H9 (cell line): ENCODE results near the gene RNF31. TPM values are rescaled to one million over a fixed set of nuclear protein-coding genes. Genes with fewer than 3 reads are reported as not detected.

Experiments
- DNase-seq: peaks from one replicate; pipeline ENCODE4 v3.0.0-alpha.2; 2017
- H2AFZ ChIP-seq: one replicate; pipeline ENCODE4 v1.6.1; 2013; ENCODE audit warnings: mild to moderate bottlenecking, low read length, control low read depth, moderate library complexity
- H2AK5ac ChIP-seq: 2 replicates; pipeline ENCODE4 v1.6.1; 2013; ENCODE audit warnings: low read length, control low read depth, mixed read lengths; ENCODE audit not compliant: insufficient read length
- H2BK120ac ChIP-seq: one replicate; pipeline ENCODE4 v1.6.1; 2013; ENCODE audit warnings: low read depth, mild to moderate bottlenecking, low read length, control low read depth, inconsistent platforms; ENCODE audit not compliant: poor library complexity, severe bottlenecking
- H2BK12ac ChIP-seq: 2 replicates; pipeline ENCODE4 v1.6.1; 2013; ENCODE audit warnings: low read length, control low read depth, mixed read lengths, low read depth; ENCODE audit not compliant: insufficient read length
- H2BK15ac ChIP-seq: 2 replicates; pipeline ENCODE4 v1.6.1; 2013; ENCODE audit warnings: low read depth, low read length, control low read depth
- H2BK20ac ChIP-seq: one replicate; pipeline ENCODE4 v1.6.1; 2013; ENCODE audit warnings: low read depth, mild to moderate bottlenecking, low read length, control low read depth, inconsistent platforms; ENCODE audit not compliant: poor library complexity, severe bottlenecking
- H2BK5ac ChIP-seq: 2 replicates; pipeline ENCODE4 v1.6.1; 2013; ENCODE audit warnings: low read length, control low read depth, mixed read lengths; ENCODE audit not compliant: insufficient read length
- H3K14ac ChIP-seq: 2 replicates; pipeline ENCODE4 v1.6.1; 2013; ENCODE audit warnings: low read length, control low read depth; ENCODE audit not compliant: insufficient read depth
- H3K18ac ChIP-seq: 2 replicates; pipeline ENCODE4 v1.6.1; 2013; ENCODE audit warnings: low read depth, mild to moderate bottlenecking, mixed read lengths, low read length, control low read depth; ENCODE audit not compliant: insufficient read length
- H3K23ac ChIP-seq: 2 replicates; pipeline ENCODE4 v1.6.1; 2013; ENCODE audit warnings: low read length, control low read depth, mixed read lengths, low read depth; ENCODE audit not compliant: insufficient read length
- H3K23me2 ChIP-seq: 2 replicates; pipeline ENCODE4 v1.6.1; 2013; ENCODE audit warnings: low read depth, mild to moderate bottlenecking, mixed read lengths, low read length, control low read depth; ENCODE audit not compliant: insufficient read length, poor library complexity, severe bottlenecking
- H3K27ac ChIP-seq: 2 replicates; pipeline ENCODE4 v1.5.1; 2013; ENCODE audit warnings: low read length, control low read depth, mixed read lengths, low read depth; ENCODE audit not compliant: insufficient read length
- H3K27me3 ChIP-seq: 2 replicates; pipeline ENCODE4 v1.6.1; 2013; ENCODE audit warnings: low read length, control low read depth, inconsistent platforms; ENCODE audit not compliant: insufficient read depth
- H3K4ac ChIP-seq: 2 replicates; pipeline ENCODE4 v1.6.1; 2013; ENCODE audit warnings: low read depth, mild to moderate bottlenecking, control low read depth, inconsistent platforms, low read length, moderate library complexity
- H3K4me1 ChIP-seq: 2 replicates; pipeline ENCODE4 v1.6.1; 2013; ENCODE audit warnings: low read length, control low read depth, inconsistent platforms; ENCODE audit not compliant: insufficient read depth
- H3K4me2 ChIP-seq: 2 replicates; pipeline ENCODE4 v1.6.1; 2013; ENCODE audit warnings: low read length, control low read depth, mixed read lengths; ENCODE audit not compliant: insufficient read length, insufficient read depth
- H3K56ac ChIP-seq: 2 replicates; pipeline ENCODE4 v1.6.1; 2013; ENCODE audit warnings: low read depth, mild to moderate bottlenecking, mixed read lengths, low read length, control low read depth; ENCODE audit not compliant: insufficient read length
- H3K79me1 ChIP-seq: 2 replicates; pipeline ENCODE4 v1.6.1; 2013; ENCODE audit warnings: low read depth, mild to moderate bottlenecking, moderate library complexity, low read length, control low read depth, inconsistent platforms; ENCODE audit not compliant: insufficient read depth, poor library complexity, severe bottlenecking
- H3K79me2 ChIP-seq: 2 replicates; pipeline ENCODE4 v1.6.1; 2013; ENCODE audit warnings: low read length, control low read depth, inconsistent platforms; ENCODE audit not compliant: insufficient read depth
- H3K9ac ChIP-seq: 2 replicates; pipeline ENCODE4 v1.6.1; 2013; ENCODE audit warnings: low read length, control low read depth, mixed read lengths; ENCODE audit not compliant: insufficient read length; ENCODE audit errors: extremely low read depth
- H3K9me3 ChIP-seq: one replicate; pipeline ENCODE4 v1.6.1; 2013; ENCODE audit warnings: low read depth, low read length, inconsistent platforms; ENCODE audit not compliant: control insufficient read depth
- H3T11ph ChIP-seq: one replicate; pipeline ENCODE4 v1.6.1; 2013; ENCODE audit warnings: mild to moderate bottlenecking, low read length, control low read depth, inconsistent platforms
- H4K20me1 ChIP-seq: one replicate; pipeline ENCODE4 v1.6.1; 2013; ENCODE audit not compliant: control insufficient read depth, insufficient read length, insufficient read depth
- H4K5ac ChIP-seq: 2 replicates; pipeline ENCODE4 v1.6.1; 2013; ENCODE audit warnings: low read depth, mild to moderate bottlenecking, mixed read lengths, low read length, control low read depth; ENCODE audit not compliant: insufficient read length
- H4K8ac ChIP-seq: replicated peaks from 2 replicates; pipeline ENCODE4 v1.6.1; 2013; ENCODE audit warnings: low read length, control low read depth, mixed read lengths, low read depth; ENCODE audit not compliant: insufficient read length
- H4K91ac ChIP-seq: 2 replicates; pipeline ENCODE4 v1.6.1; 2013; ENCODE audit warnings: low read depth, mild to moderate bottlenecking, moderate library complexity, mixed read lengths, low read length, control low read depth; ENCODE audit not compliant: insufficient read length
- H3K27ac Mint-ChIP-seq, 3 experiments: 2 replicates in 2 of 3; 3 replicates in 1 of 3; pipeline ENCODE4 v1.8.0; 2020 to 2021; ENCODE audit warnings: mixed read lengths in 3 of 3, mild to moderate bottlenecking in 1 of 3, moderate library complexity in 1 of 3
- H3K27me3 Mint-ChIP-seq: 2 replicates; pipeline ENCODE4 v1.8.0; 2021; ENCODE audit warnings: low read depth, mild to moderate bottlenecking, moderate library complexity, mixed read lengths
- H3K36me3 Mint-ChIP-seq, 3 experiments: 2 replicates in 2 of 3; 3 replicates in 1 of 3; pipeline ENCODE4 v1.8.0; 2020 to 2021; ENCODE audit warnings: low read depth in 3 of 3, mixed read lengths in 3 of 3; ENCODE audit not compliant: insufficient read depth in 1 of 3
- H3K4me1 Mint-ChIP-seq, 2 experiments: 2 replicates each; pipeline ENCODE4 v1.8.0; 2020; ENCODE audit warnings: mixed read lengths in 2 of 2
- H3K4me3 Mint-ChIP-seq, 2 experiments: 2 replicates in 1 of 2; 3 replicates in 1 of 2; pipeline ENCODE4 v1.8.0; 2020 to 2021; ENCODE audit warnings: mild to moderate bottlenecking in 2 of 2, mixed read lengths in 2 of 2, moderate library complexity in 1 of 2
- H3K9me3 Mint-ChIP-seq, 2 experiments: 2 replicates in 1 of 2; 3 replicates in 1 of 2; pipeline ENCODE4 v1.8.0; 2020; ENCODE audit warnings: mild to moderate bottlenecking in 2 of 2, mixed read lengths in 2 of 2, moderate library complexity in 1 of 2
- WGBS: extraction: QIAGEN DNeasy Blood & Tissue Kit; methylation state at CpG from one replicate; pipeline ENCODE4 v1.1.7; 2013; ENCODE audit warnings: missing lambda C conversion rate, low lambda C conversion rate, mixed read lengths; ENCODE audit not compliant: insufficient read length; ENCODE audit errors: extremely low coverage; 5-methylcytosine and 5-hydroxymethylcytosine counted together
- total RNA-seq: library from RNA; stranded (reverse); gene quantifications from 2 replicates; pipeline ENCODE4 v1.2.1, GENCODE V29; 2021
- TF ChIP-seq, protein P1 (sequence below): fragments of 200-600 bp; sonication (generic); conservative IDR thresholded peaks from 3 replicates; pipeline ENCODE4 v1.8.0; 2021; ENCODE audit warnings: antibody characterized with exemption, mild to moderate bottlenecking

The RNF31 gene
- total RNA-seq, 1 experiment from 2014 or later, result 87.3 TPM

DNA sequence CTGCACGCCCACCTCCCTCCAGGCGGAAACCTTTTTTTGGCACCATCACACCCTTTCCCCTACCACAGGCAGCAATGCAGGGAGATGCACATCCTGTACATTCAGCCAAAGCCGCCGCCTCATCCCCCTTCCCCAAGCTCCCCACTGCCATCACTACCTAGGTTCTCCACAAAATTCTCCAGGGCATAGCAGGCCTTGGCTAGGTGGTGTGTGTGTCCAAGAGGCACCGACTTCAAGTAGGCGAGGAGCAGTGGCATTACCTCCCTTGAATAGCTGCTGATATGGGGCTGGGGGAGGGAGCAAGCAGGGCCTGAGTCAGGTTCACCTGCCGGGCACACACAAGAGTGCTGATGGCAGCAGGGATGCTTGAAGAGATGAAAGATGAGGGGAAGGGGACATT is 37.7 kb downstream of the RNF31 start:
- Histone ChIP-seq H3K4me2 (no peak overlapping the region), H2AFZ (no peak overlapping the region), H3K56ac (no peak overlapping the region), H3K27ac (no peak overlapping the region), H3K23ac (no peak overlapping the region), H3K14ac (no peak overlapping the region), H3K9me3 (no peaks in the 10 kb centered on the region), H3K4me1 (no peaks in the 10 kb centered on the region; the same call in 1 of the 2 replicates), H3K4ac (no peak overlapping the region), H3K79me1 (peaks cover 4% of the 10 kb centered on the region), H2AK5ac (no peak overlapping the region), H3T11ph (no peak overlapping the region), H3K79me2 (no peaks in the 10 kb centered on the region), H4K5ac (no peak overlapping the region), H4K8ac (no peak overlapping the region), H2BK12ac (no peak overlapping the region), H4K20me1 (no peaks in the 10 kb centered on the region), H2BK5ac (no peak overlapping the region), H3K23me2 (no peaks in the 10 kb centered on the region), H4K91ac (no peak overlapping the region), H2BK120ac (no peak overlapping the region), H2BK20ac (no peak overlapping the region), H3K9ac (no peak overlapping the region), H3K27me3 (no peaks in the 10 kb centered on the region), H3K18ac (no peak overlapping the region), H2BK15ac (no peak overlapping the region)
- WGBS, result no CpG with 5 or more reads among the region's 7 CpGs
- no peaks in the 10 kb centered on the region for H3K9me3 Mint-ChIP-seq
- H3K4me3 Mint-ChIP-seq, result no peak overlapping the region
- TF ChIP-seq, protein P1, sequence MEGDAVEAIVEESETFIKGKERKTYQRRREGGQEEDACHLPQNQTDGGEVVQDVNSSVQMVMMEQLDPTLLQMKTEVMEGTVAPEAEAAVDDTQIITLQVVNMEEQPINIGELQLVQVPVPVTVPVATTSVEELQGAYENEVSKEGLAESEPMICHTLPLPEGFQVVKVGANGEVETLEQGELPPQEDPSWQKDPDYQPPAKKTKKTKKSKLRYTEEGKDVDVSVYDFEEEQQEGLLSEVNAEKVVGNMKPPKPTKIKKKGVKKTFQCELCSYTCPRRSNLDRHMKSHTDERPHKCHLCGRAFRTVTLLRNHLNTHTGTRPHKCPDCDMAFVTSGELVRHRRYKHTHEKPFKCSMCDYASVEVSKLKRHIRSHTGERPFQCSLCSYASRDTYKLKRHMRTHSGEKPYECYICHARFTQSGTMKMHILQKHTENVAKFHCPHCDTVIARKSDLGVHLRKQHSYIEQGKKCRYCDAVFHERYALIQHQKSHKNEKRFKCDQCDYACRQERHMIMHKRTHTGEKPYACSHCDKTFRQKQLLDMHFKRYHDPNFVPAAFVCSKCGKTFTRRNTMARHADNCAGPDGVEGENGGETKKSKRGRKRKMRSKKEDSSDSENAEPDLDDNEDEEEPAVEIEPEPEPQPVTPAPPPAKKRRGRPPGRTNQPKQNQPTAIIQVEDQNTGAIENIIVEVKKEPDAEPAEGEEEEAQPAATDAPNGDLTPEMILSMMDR, result no peak
- peak overlapping the region in 1 of 3 experiments; percentile 31; a peak in 1 of 7 replicates for H3K27ac Mint-ChIP-seq
- no peak for DNase-seq
- H3K36me3 Mint-ChIP-seq, result peaks cover 36 to 85% (median 67%) of the 10 kb centered on the region in 3 experiments; a peak in 6 of 7 replicates
- no peaks in the 10 kb centered on the region; the same call in 1 of the 2 replicates for H3K27me3 Mint-ChIP-seq
- peaks cover 14 to 15% of the 10 kb centered on the region in 2 experiments for H3K4me1 Mint-ChIP-seq
